GM23248 (cell line): ENCODE measurements around the gene GPR55.

ENCODE experiments used
- EZH2 ChIP-seq: fragments of 200-600 bp; sonication (generic); IDR thresholded peaks from 2 replicates; pipeline ENCODE4 v1.6.1; 2018; ENCODE audit warnings: antibody characterized with exemption, mild to moderate bottlenecking; ENCODE audit not compliant: insufficient read depth, poor library complexity, severe bottlenecking
- EZH2phosphoT487 ChIP-seq: fragments of 200-600 bp; sonication (generic); IDR thresholded peaks from 2 replicates; pipeline ENCODE4 v1.6.1; 2018; ENCODE audit warnings: antibody characterized with exemption, moderate library complexity, mild to moderate bottlenecking, low read depth; ENCODE audit not compliant: insufficient read depth

DNA sequence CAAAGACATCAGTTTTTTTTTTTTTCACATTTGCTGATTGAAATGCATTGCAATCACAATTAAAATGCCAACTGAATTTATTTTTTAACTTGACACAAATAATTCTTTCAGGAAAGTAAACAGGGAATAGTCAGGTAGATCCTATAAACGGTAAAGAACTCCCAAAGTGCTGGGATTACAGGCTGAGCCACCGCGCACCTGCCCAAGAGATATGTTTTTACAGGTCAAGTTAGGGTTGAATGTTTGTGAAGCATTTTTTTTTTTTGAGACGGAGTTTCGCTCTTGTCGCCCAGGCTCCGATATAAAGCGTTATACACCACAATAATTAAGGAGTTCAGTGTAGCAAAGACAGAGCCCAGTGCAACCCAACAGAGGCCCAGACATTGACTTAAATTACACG lies 45.2 kb downstream of the GPR55 start:
- TF ChIP-seq EZH2: no peak
- TF ChIP-seq EZH2phosphoT487: no peak
